Mammary epithelial cell (primary cell): ENCODE data around the gene EPN3.

ENCODE experiments used
- CTCF ChIP-seq, 2 donors: IDR thresholded peaks in 1 of 2; conservative IDR thresholded peaks in 1 of 2; 2 replicates each; pipeline ENCODE4 v1.5.1; 2011 to 2012; ENCODE audit warnings: inconsistent platforms in 2 of 2, low read length in 2 of 2, mild to moderate bottlenecking in 2 of 2, control low read depth in 1 of 2, low read depth in 1 of 2; ENCODE audit not compliant: insufficient read depth in 1 of 2; ENCODE audit errors: extremely low read depth in 1 of 2
- EZH2 ChIP-seq: IDR thresholded peaks from 2 replicates; pipeline ENCODE4 v1.6.1; 2012; ENCODE audit warnings: low read length, inconsistent platforms, borderline replicate concordance

DNA sequence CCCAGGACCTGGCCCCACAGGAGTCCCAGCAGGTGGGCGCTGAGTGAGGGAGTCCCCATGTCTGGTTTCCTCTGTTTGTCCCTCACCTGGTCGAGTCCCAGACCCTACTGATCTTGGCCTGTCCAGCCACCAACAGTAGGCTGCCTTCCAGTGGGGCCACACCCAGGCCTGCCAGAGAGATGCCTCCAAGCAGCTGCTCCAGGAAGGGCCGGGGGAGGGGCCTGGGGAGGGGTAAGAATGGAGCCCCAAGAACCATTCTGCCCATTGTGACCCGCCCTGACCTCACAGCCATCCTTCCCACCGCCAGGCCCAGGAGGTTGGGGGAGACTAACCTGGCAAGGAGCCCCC lies 15.2 kb downstream of the EPN3 start:
- no peak for TF ChIP-seq CTCF (conservative IDR thresholded peaks at IDR 0.05 in 1 of 2, IDR thresholded peaks at IDR 0.05 in 1 of 2; ENCODE audit: extremely low read depth in 1 of 2, insufficient read depth in 1 of 2, low read depth in 1 of 2, low read length in 2 of 2)
- TF ChIP-seq EZH2, result no peak
